H1 (cell line): ENCODE measurements around the gene AFG1L. TPM values are rescaled to one million over a fixed set of nuclear protein-coding genes. Genes with fewer than 3 reads are reported as not detected.
"Not testable (repeated sequence)": the region's sequence is repeated elsewhere in the genome, so short reads cannot be mapped to it uniquely, and the experiment has no call there.

ENCODE experiments used
- CTCF ChIA-PET: fragments of 300-600 bp; sonication (Branson Sonifier 250); formaldehyde crosslinking; loops from one replicate; lab custom pipeline; 2021; ENCODE audit not compliant: partially characterized antibody; lab: Charles Lee
- POLR2A ChIA-PET: fragments of 300-600 bp; sonication (Branson Sonifier 250); formaldehyde crosslinking; loops from one replicate; lab custom pipeline; 2021; ENCODE audit warnings: inconsistent platforms; ENCODE audit not compliant: partially characterized antibody; lab: Charles Lee
- DNase-seq, 2 experiments: peaks; one replicate each; pipeline versions ENCODE4 v3.0.0 to v3.0.0-alpha.2; 2010 to 2022; ENCODE audit warnings: low spot score in 2 of 2, low read depth in 1 of 2, mixed read lengths in 1 of 2
- FAIRE-seq: peaks from 2 replicates; lab custom pipeline; 2011; peaks lifted over from hg19 to GRCh38; lab: Jason Lieb, UNC
- H2AFZ ChIP-seq: 2 replicates; pipeline ENCODE4 v1.8.1; 2012; ENCODE audit warnings: low read length, inconsistent platforms
- H2AK5ac ChIP-seq: 2 replicates; pipeline ENCODE4 v1.6.1; 2013; ENCODE audit warnings: low read depth, low read length
- H2BK120ac ChIP-seq: replicated peaks from 2 replicates; pipeline ENCODE3; 2013; ENCODE audit warnings: low read depth, low read length, inconsistent platforms
- H2BK12ac ChIP-seq: 2 replicates; pipeline ENCODE4 v1.6.1; 2013; ENCODE audit warnings: low read depth, low read length
- H2BK15ac ChIP-seq: 2 replicates; pipeline ENCODE4 v1.6.1; 2013; ENCODE audit warnings: low read length
- H2BK20ac ChIP-seq: 2 replicates; pipeline ENCODE4 v1.6.1; 2013; ENCODE audit warnings: low read length
- H2BK5ac ChIP-seq: 2 replicates; pipeline ENCODE4 v1.6.1; 2013; ENCODE audit warnings: low read depth, low read length
- H3K14ac ChIP-seq: 2 replicates; pipeline ENCODE4 v1.6.1; 2013; ENCODE audit warnings: inconsistent platforms; ENCODE audit not compliant: insufficient read length
- H3K18ac ChIP-seq: 2 replicates; pipeline ENCODE4 v1.6.1; 2013; ENCODE audit warnings: low read length; ENCODE audit errors: extremely low read depth
- H3K23ac ChIP-seq: 2 replicates; pipeline ENCODE4 v1.6.1; 2013; ENCODE audit warnings: inconsistent platforms; ENCODE audit not compliant: insufficient read length
- H3K23me2 ChIP-seq: 2 replicates; pipeline ENCODE4 v1.6.1; 2013; ENCODE audit warnings: low read depth, low read length
- H3K27ac ChIP-seq: 2 replicates; pipeline ENCODE4 v1.6.1; 2011; ENCODE audit warnings: low read depth, low read length, inconsistent platforms
- H3K27me3 ChIP-seq, 4 experiments: replicated peaks in 1 of 4; 1 replicate in 1 of 4; 2 replicates in 3 of 4; pipeline versions ENCODE4 v1.6.1 to v1.8.1; 2011 to 2013; ENCODE audit warnings: low read length in 3 of 4, mild to moderate bottlenecking in 3 of 4, inconsistent platforms in 2 of 4, mixed read lengths in 2 of 4, moderate library complexity in 1 of 4; ENCODE audit not compliant: control insufficient read depth in 3 of 4, insufficient read depth in 3 of 4; ENCODE audit errors: extremely low read depth in 1 of 4
- H3K36me3 ChIP-seq, 4 experiments: 2 replicates each; pipeline versions ENCODE4 v1.6.1 to v1.8.1; 2011 to 2013; ENCODE audit warnings: mild to moderate bottlenecking in 4 of 4, low read length in 3 of 4, moderate library complexity in 2 of 4, control low read depth in 1 of 4, inconsistent platforms in 1 of 4; ENCODE audit not compliant: insufficient read depth in 4 of 4, control insufficient read depth in 2 of 4
- H3K4ac ChIP-seq: replicated peaks from 2 replicates; pipeline ENCODE3; 2013; ENCODE audit warnings: low read length, low read depth, mixed read lengths, inconsistent platforms; ENCODE audit not compliant: insufficient read length
- H3K4me1 ChIP-seq, 4 experiments: replicated peaks in 1 of 4; 1 replicate in 1 of 4; 2 replicates in 3 of 4; pipeline versions ENCODE4 v1.6.1 to v1.8.1; 2011 to 2013; ENCODE audit warnings: low read length in 3 of 4, inconsistent platforms in 2 of 4, mixed read lengths in 1 of 4; ENCODE audit not compliant: insufficient read depth in 4 of 4, control insufficient read depth in 3 of 4
- H3K4me2 ChIP-seq, 2 experiments: 2 replicates each; pipeline versions ENCODE4 v1.6.1 to v1.8.1; 2011 to 2013; ENCODE audit warnings: low read depth in 2 of 2, low read length in 2 of 2, control low read depth in 1 of 2, inconsistent platforms in 1 of 2, mild to moderate bottlenecking in 1 of 2; ENCODE audit not compliant: insufficient read depth in 1 of 2
- H3K4me3 ChIP-seq, 4 experiments: fragments of 200-600, 300-600 bp in 1 of 4; sonication (generic), shearing (Covaris generic), sonication (Bioruptor Twin) in 1 of 4; 2 replicates each; pipeline versions ENCODE4 v1.5.1 to v1.8.1; 2011 to 2016; ENCODE audit warnings: low read length in 4 of 4, low read depth in 3 of 4, control low read depth in 2 of 4, inconsistent platforms in 2 of 4, mild to moderate bottlenecking in 2 of 4, mixed read lengths in 1 of 4, moderate library complexity in 1 of 4; ENCODE audit not compliant: insufficient read depth in 2 of 4; ENCODE audit errors: extremely low read depth in 1 of 4
- H3K56ac ChIP-seq: replicated peaks from 2 replicates; pipeline ENCODE3; 2013; ENCODE audit warnings: low read depth, mild to moderate bottlenecking, mixed read lengths, low read length, inconsistent platforms; ENCODE audit not compliant: insufficient read length
- H3K79me1 ChIP-seq: 2 replicates; pipeline ENCODE4 v1.6.1; 2013; ENCODE audit warnings: low read depth, low read length, control low read depth
- H3K79me2 ChIP-seq, 2 experiments: 2 replicates each; pipeline versions ENCODE4 v1.6.1 to v1.8.1; 2012 to 2013; ENCODE audit warnings: low read length in 2 of 2, mild to moderate bottlenecking in 2 of 2, inconsistent platforms in 1 of 2; ENCODE audit not compliant: insufficient read depth in 2 of 2, control insufficient read depth in 1 of 2
- H3K9ac ChIP-seq, 4 experiments: replicated peaks in 1 of 4; 1 replicate in 1 of 4; 2 replicates in 3 of 4; pipeline versions ENCODE4 v1.6.1 to v1.8.1; 2011 to 2013; ENCODE audit warnings: low read depth in 3 of 4, low read length in 3 of 4, control low read depth in 2 of 4, mild to moderate bottlenecking in 2 of 4, moderate library complexity in 2 of 4, inconsistent platforms in 1 of 4; ENCODE audit errors: extremely low read depth in 1 of 4
- H3K9me3 ChIP-seq, 2 experiments: 2 replicates each; pipeline versions ENCODE4 v1.6.1 to v1.8.1; 2012 to 2013; ENCODE audit warnings: mild to moderate bottlenecking in 2 of 2, moderate library complexity in 2 of 2, control low read depth in 1 of 2, inconsistent platforms in 1 of 2, low read depth in 1 of 2, low read length in 1 of 2, mixed read lengths in 1 of 2; ENCODE audit not compliant: insufficient read depth in 2 of 2
- H4K20me1 ChIP-seq, 2 experiments: replicated peaks in 1 of 2; 2 replicates each; pipeline versions ENCODE3 to v1.8.1; 2011 to 2013; ENCODE audit warnings: inconsistent platforms in 2 of 2, low read length in 2 of 2, mild to moderate bottlenecking in 1 of 2; ENCODE audit not compliant: insufficient read depth in 2 of 2, control insufficient read depth in 1 of 2
- H4K5ac ChIP-seq: 2 replicates; pipeline ENCODE4 v1.6.1; 2013; ENCODE audit warnings: low read length, low read depth, mixed read lengths, inconsistent platforms; ENCODE audit not compliant: insufficient read length
- H4K8ac ChIP-seq: 2 replicates; pipeline ENCODE4 v1.8.0; 2013; ENCODE audit warnings: mild to moderate bottlenecking, moderate library complexity, low read length, inconsistent platforms; ENCODE audit not compliant: insufficient read depth; ENCODE audit errors: extremely low read depth
- H4K91ac ChIP-seq: replicated peaks from 2 replicates; pipeline ENCODE3; 2013; ENCODE audit warnings: low read length, mixed read lengths, inconsistent platforms; ENCODE audit not compliant: insufficient read length
- EZH2 ChIP-seq: fragments of 200-600 bp; sonication (generic); IDR thresholded peaks from 2 replicates; pipeline ENCODE4 v1.7.1; 2012; ENCODE audit warnings: low read depth, mild to moderate bottlenecking, moderate library complexity, low read length, inconsistent platforms; ENCODE audit not compliant: severe bottlenecking
- FOSL1 ChIP-seq: IDR thresholded peaks from 2 replicates; pipeline ENCODE4 v1.6.1; 2011; ENCODE audit warnings: mild to moderate bottlenecking, low read depth, low read length, moderate library complexity; ENCODE audit not compliant: insufficient read depth
- SRF ChIP-seq: IDR thresholded peaks from 2 replicates; pipeline ENCODE4 v1.6.1; 2011; ENCODE audit warnings: mild to moderate bottlenecking, low read depth, low read length, moderate library complexity
- WGBS, 2 experiments: shearing (Covaris generic) in 1 of 2; methylation state at CpG; one replicate each; pipeline versions ENCODE4 v1.1.6 to v1.1.7; 2013 to 2015; ENCODE audit warnings: low lambda C conversion rate in 2 of 2, mixed read lengths in 2 of 2, inconsistent platforms in 1 of 2, low coverage in 1 of 2, missing lambda C conversion rate in 1 of 2; ENCODE audit not compliant: insufficient replicate concordance in 2 of 2, insufficient coverage in 1 of 2, insufficient read length in 1 of 2; ENCODE audit errors: extremely low coverage in 1 of 2, missing lambda C conversion rate in 1 of 2; 5-methylcytosine and 5-hydroxymethylcytosine counted together
- polyA plus RNA-seq, 7 experiments: library from polyadenylated mRNA; depleted of rRNA in 3 of 7; stranded (reverse) in 5 of 7; unstranded in 2 of 7; fragments of >200 nt in 5 of 7; fragments of 200-250 nt in 2 of 7; gene quantifications; 1 replicate in 5 of 7; 2 replicates in 1 of 7; 4 replicates in 1 of 7; pipeline versions ENCODE4 v1.2.1 to v1.2.3, GENCODE V29; 2011 to 2013; ENCODE audit warnings: missing spikeins in 2 of 7, mixed read lengths in 2 of 7
- total RNA-seq: library from RNA; stranded (reverse); fragmentation: NEBNext Ultra II Directional; extraction: Animal tissue kit (Norgen Biotek cat#: 25700); gene quantifications from 2 replicates; pipeline ENCODE4 v1.2.1, GENCODE V29; 2021

AFG1L gene
- total and polyA plus RNA-seq, 2 of the 8 experiments (the other 6 are each of a cell fraction or from before 2014, with no cell fraction given), result 0.98 to 5.7 TPM

DNA sequence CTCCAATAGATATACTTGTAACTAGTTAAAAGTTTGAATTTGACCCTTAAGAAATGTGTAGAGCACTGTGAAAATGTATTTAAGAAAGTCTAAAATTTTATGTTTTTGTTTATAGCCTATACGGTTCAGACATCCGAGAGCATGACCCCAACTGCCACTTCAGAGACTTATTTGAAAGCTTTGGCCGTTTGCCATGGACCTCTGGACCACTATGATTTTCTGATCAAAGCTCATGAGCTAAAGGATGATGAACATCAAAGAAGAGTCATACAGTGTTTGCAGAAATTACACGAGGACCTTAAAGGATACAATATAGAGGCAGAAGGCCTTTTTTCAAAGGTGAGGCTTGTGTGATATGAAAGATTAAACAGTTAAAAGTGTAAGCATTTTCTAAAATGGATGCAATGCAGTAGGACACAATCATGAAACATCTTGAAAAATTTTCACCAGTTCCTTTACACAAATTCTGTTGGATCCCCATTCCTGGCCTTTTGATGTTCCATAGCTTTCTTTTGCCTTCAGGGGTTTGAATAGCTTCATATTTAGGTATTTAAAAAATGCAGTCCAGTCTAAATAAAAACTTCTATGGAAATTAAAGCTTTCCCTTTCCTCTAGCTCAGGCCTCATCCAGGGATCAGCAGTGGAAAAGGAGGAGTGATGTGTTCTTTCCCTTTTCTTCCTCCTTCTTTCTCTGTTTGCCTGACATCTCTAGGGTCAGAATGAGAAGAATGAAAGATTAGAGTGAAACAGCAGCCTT lies 29.0 kb downstream of the AFG1L start (continued):
- TF ChIP-seq FOSL1 (no peak), SRF (no peak), EZH2 (no peak)
- TF ChIP-seq, all 59 proteins: peak for 0

DNA sequence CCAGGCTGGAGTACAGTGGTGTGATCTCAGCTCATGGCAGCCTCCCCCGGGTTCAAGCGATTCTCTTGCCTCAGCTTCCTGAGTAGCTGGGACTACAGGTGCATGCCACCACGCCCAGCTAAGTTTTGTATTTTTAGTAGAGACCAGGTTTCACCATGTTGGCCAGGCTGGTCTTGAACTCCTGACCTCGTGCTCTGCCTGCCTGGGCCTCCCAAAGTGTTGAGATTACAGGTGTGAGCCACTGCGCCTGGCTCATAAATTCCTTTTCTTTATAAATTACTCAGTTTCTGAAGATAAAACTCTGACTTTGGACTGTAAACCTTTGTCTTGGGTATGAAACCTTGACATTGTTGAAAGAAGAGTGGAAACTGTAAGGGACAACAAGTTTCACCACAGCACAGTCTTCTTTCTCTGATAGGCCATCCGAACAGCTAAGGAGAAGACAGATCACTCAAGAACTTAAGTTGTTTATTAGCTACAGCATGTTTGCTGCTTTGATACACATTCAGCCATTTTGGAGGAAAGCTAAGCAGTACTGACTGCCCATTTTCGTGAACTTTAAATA lies 35.4 kb downstream of the AFG1L start:
- H2AK5ac ChIP-seq, H3K56ac ChIP-seq, H2BK5ac ChIP-seq, H3K27me3 ChIP-seq, H2BK15ac ChIP-seq, H4K5ac ChIP-seq, H2AFZ ChIP-seq, H2BK120ac ChIP-seq, H4K91ac ChIP-seq, H3K4me2 ChIP-seq, H3K4ac ChIP-seq, H3K23ac ChIP-seq, H3K9me3 ChIP-seq, H2BK20ac ChIP-seq, H3K79me1 ChIP-seq, H3K23me2 ChIP-seq, H3K27ac ChIP-seq, H3K4me1 ChIP-seq, H3K18ac ChIP-seq, POLR2A ChIA-PET, H3K36me3 ChIP-seq, H3K4me3 ChIP-seq, H4K8ac ChIP-seq, H4K20me1 ChIP-seq, FAIRE-seq, H3K9ac ChIP-seq, DNase-seq, H3K14ac ChIP-seq, H3K79me2 ChIP-seq, H2BK12ac ChIP-seq, CTCF ChIA-PET: not testable (repeated sequence)
- WGBS, 2 experiments, result 79% methylated on average over 6 of the region's 7 CpGs; no CpG with 5 or more reads in 1 of the 2 experiments
